ENCODE results near the gene MAST2.
A peak's percentile ranks its signal among the peaks of the same experiment; 100 is the strongest.
"Not testable (repeated sequence)": the region's sequence is repeated elsewhere in the genome, so short reads cannot be mapped to it uniquely, and the experiment has no call there.

The MAST2 gene

GRCh38 chr1:45862008-45862407 is 58.6 kb downstream of the MAST2 start:
- peak; percentile 13 for DNase-seq

DNA sequence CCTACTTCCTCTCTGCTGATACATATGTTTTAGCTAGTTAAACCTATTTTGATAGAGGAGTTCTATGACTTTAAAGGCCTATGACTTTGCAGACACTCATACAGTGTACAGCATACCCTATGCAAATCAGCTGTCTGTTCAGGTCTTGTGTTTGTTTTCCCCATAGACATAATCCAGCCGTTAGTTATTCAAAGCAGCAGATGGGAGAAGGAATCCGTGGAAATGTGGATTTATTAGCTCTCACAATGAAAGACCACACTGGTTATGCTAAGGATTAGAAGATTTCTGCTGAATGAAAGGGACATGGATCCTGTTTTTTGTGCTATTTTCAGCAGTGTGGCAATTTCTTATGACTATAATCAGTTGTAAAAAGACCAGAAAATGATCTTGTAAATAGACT is 59.8 kb downstream of the MAST2 start:
- DNase-seq, result no peak

GRCh38 chr1:45864167-45865106 is 61.0 kb downstream of the MAST2 start:
- DNase-seq, result no peak

DNA sequence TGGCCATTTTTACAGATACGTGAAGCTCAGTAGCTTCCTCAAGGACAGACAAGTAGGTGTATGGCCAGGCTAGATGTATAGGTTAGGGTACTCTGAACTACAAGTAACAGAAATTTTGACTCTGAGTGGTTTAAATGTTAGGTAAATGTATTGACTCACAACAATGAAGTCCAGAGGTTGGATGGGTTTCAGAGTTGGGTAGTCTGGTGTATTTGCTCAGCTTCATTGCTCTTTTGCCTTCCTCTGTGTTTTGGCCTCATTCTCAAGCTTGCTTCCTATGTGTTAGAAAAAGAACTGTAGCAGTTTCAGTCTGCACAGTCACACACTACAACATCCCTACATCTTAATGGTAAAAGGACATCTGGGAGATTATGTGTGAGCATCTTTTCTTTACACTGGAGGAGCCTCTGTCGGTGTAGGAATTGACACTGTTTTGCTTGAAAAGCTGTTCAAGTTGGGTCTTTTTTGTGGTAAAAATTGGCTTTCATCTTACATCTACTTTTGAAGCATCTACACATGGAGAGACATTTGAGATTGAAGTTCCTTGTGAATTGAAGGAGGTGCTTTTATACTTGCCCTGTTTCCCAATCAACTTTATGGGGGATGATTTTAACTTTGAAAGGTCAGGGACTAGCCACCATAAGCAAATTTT is 64.4 kb downstream of the MAST2 start:
- no peak for DNase-seq

DNA sequence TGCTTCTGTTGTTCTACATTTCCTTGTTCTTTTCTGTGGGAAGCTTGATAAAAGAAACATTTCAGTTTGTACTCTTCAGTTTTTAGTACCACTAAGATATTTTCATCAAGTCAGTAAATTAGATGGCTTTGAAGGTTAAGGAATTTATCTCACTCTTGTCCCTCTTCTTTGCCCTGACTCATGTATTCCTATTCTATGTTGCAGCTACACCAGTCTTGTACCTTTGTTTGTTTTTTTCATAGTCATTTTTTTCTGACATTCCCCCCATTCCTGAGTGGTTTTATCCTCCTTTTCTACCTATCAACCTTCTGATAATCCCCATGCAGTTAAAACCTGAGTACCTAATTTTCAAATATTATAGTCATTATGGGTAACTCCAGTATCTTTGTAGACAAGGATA is 65.4 kb downstream of the MAST2 start:
- DNase-seq, result no peak

DNA sequence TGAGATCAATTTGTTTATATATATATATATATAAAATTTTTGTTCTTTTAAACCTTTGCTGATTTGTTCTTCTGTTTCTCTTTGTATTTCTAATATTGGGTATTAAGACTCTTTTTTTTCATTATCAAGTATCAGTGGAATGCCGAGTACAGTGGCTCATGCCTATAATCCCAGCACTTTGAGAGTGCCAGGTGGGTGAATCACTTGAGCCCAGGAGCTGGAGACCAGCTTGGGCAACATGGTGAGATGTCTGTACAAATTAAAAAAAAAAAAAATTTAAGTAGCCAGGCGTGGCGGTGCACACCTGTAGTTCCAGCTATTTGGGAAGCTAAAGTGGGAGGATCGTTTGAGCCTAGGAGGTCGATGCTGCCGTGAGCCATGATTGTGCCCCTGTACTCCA is 67.1 kb downstream of the MAST2 start:
- DNase-seq, result no peak

DNA sequence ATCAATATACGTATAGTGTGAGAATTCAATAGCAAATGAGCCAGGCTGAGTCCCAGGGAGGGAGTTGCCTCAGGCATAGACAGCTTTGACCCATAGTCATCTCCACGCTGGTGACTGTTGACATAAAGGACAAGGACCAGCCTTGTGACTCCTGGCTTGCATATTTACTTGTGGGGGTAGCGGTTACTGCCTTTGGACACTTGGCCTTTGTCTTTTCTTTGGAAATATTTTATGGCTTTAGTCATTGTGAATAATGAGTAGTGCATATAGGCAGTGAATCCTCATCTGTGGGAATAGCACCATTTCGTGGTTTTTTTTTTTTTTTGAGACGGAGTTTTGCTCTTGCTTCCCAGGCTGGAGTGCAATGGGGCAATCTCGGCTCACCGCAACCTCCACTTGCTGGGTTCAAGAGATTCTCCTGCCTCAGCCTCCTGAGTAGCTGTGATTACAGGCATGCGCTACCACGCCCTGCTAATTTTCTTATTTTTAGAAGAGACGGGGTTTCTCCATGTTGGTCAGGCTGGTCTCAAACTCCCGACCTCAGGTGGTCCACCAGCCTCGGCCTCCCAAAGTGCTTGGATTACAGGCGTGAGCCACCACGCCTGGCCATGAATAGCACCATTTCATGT is 68.9 kb downstream of the MAST2 start:
- DNase-seq, result not testable (repeated sequence)

DNA sequence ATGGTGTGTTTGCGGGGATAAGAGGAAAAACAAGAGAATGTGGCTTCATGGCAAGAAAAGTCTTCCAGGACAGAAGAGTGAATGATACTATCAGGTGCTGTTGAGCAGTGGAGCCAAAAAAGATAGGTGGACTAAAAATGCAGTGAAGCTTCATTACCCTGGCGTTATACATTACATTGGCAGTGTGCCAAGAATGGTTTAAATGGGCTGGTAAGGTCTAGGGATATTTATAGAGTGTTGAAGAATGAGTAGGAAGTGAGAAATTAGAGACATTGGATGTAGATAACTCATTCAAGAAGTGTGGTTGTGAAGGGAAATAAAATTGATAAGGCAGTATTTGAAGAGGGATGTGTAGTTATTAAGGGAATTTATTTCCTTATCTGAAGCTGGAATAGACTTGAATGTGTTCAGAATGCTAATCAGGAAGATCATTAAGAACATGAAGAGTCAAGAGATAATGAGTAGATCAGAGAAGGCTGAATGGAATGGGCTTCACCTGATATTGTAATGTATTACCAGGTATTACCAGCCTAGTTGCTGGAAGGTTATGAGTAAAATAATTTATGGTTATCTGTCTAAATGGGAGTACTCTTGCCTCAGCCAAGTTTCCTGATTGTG is 72.7 kb downstream of the MAST2 start:
- no peak for DNase-seq

DNA sequence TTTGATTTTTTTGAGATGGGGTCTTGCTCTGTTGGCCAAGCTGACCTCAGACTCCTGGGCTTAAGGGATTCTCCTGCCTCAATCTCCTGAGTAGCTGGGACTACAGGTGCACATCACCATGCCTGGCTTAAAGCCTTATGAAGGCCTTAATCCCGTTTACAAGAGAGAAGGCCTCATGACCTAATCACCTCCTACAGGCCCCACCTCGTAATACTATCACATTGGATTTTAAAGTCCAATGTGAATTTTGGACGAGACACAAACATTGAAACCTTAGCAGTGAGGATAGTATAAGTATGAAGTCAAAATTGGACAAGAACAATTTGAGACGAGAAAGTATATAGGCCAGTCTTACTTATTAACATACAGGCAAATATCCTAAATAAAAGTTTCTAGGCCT is 73.9 kb downstream of the MAST2 start:
- DNase-seq, result no peak

DNA sequence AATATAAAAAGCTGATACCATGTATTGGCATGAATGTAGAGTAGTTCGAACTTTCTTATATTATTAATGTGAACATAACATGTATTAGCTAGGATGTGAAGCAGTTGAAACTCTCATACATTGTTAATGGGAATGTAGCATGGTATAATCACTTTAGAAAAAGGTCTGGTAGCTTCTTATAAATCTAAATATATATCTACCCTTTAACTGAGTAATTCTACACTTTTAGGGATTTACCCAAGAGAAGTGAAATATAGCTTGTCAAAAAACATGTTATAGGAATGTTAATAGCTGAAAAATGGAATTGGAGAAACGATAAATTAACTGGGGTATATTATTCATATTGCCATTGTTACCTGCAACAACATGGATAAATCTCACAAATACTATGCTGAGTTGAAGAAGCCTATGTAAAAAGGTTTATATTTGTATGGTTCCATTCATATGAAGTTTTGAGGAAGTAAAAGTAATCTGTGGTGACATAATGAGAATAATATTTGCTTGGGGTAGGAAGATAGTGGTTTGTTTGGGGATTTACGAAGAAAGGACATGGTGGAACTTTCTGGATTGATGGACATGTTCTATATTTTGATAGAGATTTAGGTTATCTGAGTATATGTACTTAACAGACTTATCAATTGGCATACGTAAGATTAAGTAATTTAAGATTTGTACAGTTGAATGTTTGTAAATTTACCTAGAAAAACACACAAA is 76.6 kb downstream of the MAST2 start:
- no peak for DNase-seq

- DNase-seq, result no peak
Measured at GRCh38 chr1:45880930-45881329, 77.5 kb downstream of the MAST2 start.

GRCh38 chr1:45883658-45884057 is 80.2 kb downstream of the MAST2 start:
- DNase-seq, result no peak

- no peak for DNase-seq
Measured at GRCh38 chr1:45884700-45885099, 81.3 kb downstream of the MAST2 start.

DNA sequence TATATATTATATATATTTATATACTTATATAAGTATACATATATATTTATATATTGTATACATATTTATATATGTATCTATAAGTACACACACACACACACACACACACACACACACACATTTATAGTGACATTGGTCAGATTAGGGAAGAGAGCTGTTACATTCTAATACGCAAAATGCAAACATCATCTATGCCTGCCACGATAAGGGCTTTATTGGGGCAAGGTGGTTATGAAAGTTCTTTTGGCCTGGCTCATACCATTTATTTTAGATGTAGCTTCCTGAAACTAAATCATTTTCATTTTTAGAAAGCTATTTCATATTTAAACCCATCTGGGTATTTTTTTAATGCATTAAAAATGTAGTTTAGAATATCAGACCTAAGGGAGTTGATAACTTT is 82.8 kb downstream of the MAST2 start:
- no peak for DNase-seq

DNA sequence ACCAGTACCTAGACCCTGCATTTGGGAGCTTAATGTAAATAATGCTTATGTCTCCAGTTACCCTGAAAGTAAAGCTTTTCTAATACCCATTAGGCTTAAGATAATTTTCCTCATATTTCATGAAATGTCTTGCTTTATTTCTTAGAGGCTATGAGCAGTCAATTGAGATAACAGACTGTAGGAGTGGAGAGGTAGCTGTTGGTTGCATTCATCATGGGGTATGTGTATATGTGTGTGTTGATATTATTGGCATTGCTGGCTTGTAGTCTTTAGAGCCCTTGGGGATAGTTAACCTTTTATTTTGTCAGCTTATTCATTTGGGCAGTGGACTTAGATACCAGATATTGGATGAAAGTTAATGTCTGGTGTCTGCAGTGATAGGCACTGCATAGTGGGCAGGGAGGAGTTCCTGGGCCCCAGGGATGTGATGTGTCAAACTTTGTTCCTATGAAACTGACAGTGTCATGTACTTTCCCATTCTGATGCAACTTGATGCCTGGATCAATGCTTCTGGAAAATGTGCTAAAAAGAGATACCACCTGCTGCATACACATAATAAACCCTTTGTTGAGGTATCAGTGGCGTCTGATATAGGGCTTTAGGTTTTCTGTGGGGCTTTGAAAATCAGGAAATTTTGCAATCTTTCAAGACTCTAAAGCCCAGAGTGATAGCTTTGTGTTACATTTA is 83.9 kb downstream of the MAST2 start:
- no peak for DNase-seq

DNA sequence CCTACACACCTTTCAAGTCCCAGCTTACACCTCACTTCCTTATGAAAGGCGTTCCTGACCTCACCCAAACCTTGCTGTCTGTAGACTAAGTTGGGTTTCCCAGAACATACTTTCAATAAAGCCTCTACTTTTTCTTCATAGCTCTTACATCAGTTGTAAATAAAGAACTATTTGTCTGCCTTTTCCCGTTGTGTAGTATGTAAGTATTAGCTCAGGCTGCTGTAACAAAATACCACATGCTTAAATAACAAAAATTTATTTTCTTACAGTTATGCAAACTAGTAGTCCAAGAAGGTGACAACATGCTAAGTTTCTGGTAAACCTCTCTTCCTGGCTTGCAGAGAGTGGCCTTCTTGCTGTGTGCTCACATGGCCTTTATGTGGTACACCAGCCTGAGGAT is 86.7 kb downstream of the MAST2 start:
- no peak for DNase-seq

- DNase-seq, result no peak
Measured at GRCh38 chr1:45891087-45891486, 87.7 kb downstream of the MAST2 start.

DNA sequence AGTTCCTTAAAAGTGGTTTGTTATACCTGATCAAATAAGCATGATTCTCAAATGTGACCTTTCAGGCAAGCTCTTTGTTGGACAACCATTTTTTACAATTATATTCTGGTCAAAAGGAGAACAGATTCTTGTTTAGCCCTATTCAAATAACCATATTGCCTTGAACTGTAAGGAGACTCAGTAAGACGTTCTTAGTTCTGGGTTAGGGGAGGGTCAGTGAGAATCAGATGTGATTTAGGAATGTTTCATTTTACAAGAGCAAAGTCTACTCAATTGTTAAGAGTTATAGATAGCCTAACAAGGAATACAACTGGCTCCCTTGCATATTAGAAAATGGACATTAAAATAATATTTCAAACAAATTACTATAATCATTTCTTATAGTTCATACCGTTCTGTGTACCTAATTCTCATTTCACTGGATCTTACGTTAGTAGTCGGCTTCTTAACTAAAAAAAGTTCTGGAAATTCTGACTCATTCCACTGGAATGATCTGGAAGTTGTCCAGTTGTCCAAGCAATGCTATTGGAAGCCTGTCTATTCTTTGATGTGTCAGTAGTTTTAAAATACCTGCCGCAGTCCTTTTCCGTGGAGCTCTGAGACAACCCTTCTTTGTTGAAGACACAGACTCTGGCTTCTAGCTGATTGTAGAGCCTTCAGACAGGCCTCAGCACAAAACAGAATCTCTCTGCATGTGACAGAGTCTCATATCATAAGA is 88.8 kb downstream of the MAST2 start:
- DNase-seq, result no peak

DNA sequence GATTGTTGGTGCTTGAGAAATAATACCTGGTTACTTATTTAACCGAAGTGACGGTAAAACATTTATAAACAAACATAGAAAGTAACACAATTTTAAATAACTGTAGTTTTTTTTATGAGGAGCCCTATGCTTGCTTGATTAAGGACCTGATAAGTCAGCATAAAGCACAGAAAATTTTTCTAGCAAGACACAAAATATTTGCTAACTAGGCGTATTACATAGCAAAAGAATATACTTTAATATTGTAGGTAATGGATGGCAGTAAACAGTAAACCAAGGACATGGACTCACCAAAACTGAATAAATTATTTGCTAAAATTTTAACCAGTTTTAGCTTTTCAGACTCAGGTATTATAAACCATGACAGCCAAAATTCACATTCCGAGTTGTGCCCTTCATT is 90.9 kb downstream of the MAST2 start:
- no peak for DNase-seq

DNA sequence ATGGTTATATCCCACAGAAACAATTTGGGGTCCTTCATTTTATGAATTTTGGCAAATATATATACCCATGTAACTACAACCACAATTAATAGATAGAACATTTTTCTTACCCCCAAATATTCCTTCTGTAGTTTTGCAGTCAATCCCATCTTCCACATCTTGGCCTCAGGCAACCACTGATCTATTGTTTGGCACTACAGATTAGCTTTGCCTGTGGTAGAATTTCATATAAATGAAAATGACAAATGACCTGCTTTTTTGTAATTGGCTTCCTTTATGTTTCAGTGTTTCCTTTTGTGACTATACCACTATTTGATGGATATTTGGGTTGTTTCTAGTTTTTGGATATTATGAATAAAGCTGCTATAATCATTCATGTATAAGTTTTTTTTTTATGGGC is 91.5 kb downstream of the MAST2 start:
- no peak for DNase-seq

GRCh38 chr1:45895406-45895805 is 92.0 kb downstream of the MAST2 start:
- DNase-seq, result no peak

- no peak for DNase-seq
Measured at GRCh38 chr1:45906883-45907282, 103.5 kb downstream of the MAST2 start.

Data from activated CD4-positive, alpha-beta T cell treated with anti-CD3 and anti-CD28 coated beads, Interleukin-2, Interleukin-6, amounts not matched to agents 100 ng/mL and 50 ng/mL, durations not matched to agents 16 hours and 8 hours (primary cell).